GM21786 (cell line): ENCODE results near the gene MAP3K6.

ENCODE experiments used
- ATAC-seq: cut with Tn5 transposase; IDR thresholded peaks from one replicate; pipeline ENCODE4 v1.9.1; 2021; ENCODE audit not compliant: unreplicated experiment

MAP3K6 gene

DNA sequence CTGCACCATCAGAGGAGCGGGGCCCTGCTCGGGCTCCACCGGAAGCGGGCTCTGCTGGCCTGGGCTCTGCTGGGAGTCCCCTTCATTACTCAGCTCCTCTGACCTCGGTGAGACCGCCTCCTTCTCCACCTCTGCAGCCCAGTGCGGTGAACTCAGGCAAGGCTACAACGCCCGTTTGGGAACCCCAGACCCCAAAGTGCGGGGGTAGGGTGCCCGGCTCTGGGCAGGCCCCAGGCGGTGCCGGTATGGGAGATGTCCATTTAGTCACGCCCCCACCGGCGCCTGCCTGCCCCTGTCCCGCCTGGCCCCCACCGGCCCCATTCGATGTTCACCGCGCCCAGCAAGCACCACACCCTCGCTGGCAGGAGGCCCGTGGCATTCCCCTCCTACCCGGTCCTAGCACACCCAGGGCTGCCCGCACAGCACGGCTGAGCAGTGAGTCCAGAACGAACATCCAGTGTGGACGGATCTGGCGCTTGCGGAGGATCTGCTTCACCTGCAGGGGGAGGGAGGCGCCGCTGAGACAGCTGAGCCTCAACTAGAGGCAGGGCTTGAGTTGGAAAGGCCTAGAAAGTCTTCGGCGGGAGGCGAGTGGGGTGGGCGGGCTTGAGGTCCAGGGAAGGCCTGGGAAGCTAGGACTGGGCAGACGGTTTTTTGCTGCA lies 10.0 kb downstream of the MAP3K6 start:
- ATAC-seq: no peak

DNA sequence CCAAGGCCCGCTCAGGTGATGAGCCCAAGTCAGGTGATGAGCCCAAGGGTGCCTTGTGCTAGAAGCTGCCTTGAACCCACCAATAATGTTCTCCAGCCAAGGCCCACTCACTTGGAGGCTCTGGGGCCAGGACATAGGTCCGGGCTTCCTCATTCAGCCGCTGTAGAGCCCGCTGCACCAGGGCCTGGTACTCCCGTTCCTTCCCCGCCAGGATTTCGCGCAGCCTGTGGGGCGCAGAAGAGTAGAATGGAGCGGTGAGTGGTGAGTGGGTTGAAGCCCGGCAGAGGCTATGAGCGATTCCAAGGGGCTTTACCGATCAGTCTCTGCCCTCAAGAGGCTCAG lies 10.5 kb downstream of the MAP3K6 start:
- no peak for ATAC-seq

DNA sequence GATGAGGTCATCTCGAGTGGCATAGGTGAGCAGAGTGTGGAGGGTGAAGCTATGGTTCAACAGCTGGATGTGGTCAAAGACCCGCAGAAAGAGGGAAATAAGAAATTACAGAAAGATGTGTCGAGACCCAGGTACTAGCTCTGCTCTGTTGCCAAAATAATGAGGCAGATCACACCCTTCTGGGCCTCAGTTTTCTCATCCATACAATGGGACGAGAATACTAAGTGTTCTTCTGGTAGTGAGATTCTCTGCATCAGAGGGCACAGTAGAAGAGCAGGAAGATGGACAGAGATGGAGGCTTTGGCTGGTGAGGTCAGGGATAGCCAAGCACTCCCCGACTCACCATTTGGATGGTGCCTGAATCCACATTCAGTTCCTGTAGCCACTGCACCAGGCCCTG lies 11.1 kb downstream of the MAP3K6 start:
- no peak for ATAC-seq

DNA sequence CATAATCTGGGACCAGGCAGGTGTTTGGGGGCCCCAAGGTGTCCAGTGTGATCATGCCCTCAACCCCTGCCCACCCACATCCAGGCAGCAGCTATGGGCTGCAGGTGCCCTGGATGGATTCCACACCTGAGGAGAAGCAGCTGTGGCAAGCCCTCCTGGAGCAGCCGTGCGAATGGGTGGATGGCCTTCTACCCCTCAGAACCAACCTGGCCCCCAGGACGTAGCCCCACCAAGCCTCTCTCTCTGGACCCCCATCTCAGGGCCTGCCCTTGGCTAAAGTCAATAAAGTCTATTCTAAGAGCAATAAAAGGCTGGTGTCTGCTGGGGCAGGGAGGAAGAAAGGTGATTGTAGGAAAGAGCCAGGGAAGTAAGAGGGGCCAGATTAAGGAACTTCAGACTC lies 13.1 kb downstream of the MAP3K6 start:
- no peak for ATAC-seq

DNA sequence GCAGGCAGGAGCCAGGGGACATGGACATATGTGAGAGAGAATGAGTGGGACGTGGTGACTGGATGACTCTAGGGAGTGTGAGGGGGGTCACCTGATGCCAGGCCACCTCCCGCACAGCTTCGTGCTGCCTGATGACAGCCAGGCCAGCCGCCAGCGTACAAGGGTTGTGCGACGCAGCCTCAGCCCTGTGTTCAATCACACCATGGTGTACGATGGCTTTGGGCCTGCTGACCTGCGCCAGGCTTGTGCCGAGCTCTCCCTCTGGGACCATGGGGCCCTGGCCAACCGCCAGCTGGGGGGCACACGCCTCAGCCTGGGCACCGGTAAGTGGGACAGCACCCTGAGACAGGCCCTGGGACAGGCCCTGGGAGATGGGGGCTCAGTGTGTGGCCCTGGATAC lies 13.6 kb downstream of the MAP3K6 start:
- no peak for ATAC-seq

DNA sequence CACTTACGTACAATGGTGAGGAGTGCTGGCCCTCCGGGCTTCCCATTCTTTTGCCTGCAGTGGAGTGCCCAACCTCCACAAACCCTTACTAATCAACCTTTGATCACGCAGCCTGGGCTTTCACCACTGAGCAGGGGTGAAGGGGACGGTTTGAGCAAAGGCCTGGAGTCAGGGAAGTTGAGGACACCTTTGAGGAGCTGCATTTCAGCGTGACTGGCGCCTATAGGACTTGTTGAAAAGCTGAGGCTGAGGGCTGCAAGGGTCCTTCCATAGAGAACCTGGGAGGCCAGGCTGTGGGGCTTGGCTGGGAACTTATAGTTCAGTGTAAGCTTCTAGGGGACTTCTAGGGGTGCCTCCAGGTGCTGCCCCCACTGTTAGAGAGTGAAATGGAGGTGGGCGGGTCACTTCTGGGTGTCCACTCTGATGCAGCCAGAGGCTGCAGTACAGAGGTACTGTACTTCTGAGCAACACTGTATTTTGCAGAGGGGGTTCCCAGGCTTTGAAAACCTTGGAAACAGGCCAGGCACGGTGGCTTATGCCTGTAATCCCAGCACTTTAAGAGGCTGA lies 15.1 kb downstream of the MAP3K6 start:
- ATAC-seq: no peak

DNA sequence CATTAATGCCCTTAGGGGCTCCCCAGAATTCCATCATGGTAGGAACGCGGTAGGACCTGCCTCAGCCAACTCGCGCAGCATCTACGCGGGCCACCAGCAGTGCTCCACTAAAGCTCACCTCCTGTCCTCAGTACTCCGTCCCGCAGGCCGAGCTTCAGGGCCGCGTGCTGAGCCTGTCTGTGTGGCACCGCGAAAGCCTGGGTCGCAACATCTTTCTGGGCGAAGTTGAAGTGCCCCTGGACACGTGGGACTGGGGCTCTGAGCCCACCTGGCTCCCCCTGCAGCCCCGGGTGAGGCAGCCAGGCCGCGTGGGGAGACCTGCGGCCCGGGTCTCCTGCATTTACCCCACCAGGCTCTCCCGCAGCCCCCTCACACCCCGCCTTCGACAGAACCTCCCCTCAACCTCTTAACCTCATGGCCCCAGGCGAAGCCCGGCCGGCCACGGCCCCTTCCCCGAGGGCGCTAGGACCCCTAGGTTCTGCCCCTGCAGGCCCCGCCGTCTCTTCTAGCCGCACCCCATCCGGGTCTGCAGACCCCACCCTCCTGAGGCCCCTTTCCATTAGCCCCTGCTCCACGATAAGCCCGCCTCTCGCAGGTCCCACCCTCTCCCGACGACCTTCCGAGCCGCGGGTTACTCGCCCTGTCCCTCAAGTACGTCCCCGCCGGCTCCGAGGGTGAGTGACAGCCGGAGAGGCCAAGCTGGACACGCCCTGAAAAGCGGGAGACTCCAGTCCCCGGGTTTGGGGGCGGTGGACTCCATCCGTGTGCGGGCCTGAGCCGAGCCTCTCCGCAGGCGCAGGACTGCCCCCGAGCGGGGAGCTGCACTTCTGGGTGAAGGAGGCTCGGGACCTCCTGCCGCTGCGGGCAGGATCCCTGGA lies 15.9 kb downstream of the MAP3K6 start:
- no peak for ATAC-seq

DNA sequence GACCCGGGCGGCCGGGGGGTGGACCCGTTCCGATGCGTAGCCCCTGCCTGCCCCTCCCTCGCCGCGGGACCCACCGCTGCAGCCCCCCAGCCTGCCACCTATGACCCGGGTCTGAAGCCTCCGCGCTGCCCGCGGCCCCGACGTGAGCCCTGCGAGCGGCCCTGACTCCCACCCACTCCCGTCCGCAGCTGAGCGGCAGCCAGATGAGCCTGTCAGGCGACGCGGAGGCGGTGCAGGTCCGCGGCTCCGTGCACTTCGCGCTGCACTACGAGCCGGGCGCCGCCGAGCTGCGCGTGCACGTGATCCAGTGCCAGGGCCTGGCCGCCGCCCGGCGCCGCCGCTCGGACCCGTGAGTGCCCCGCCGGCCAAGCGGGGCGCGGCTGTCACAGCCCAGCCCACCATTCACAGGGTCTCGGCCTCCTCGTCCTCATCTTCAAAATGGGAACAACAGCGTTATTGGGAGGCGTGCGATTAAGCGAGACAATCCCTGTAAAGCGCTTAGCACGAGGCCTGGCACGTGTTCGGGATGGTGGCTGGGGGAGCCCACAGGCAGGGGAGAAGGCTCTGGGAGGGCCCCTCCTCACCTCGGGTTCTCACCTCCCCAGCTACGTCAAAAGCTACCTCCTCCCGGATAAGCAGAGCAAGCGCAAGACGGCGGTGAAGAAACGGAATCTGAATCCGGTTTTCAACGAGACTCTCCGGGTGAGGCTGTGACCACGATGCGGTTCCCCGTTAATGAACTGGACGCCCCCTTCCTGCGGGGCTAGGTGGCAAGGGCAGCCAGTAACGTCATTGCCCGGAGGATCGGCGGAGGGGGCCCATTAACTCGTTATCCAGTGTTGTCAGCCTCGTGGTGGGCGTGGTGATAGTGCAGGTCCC lies 16.7 kb downstream of the MAP3K6 start:
- no peak for ATAC-seq

DNA sequence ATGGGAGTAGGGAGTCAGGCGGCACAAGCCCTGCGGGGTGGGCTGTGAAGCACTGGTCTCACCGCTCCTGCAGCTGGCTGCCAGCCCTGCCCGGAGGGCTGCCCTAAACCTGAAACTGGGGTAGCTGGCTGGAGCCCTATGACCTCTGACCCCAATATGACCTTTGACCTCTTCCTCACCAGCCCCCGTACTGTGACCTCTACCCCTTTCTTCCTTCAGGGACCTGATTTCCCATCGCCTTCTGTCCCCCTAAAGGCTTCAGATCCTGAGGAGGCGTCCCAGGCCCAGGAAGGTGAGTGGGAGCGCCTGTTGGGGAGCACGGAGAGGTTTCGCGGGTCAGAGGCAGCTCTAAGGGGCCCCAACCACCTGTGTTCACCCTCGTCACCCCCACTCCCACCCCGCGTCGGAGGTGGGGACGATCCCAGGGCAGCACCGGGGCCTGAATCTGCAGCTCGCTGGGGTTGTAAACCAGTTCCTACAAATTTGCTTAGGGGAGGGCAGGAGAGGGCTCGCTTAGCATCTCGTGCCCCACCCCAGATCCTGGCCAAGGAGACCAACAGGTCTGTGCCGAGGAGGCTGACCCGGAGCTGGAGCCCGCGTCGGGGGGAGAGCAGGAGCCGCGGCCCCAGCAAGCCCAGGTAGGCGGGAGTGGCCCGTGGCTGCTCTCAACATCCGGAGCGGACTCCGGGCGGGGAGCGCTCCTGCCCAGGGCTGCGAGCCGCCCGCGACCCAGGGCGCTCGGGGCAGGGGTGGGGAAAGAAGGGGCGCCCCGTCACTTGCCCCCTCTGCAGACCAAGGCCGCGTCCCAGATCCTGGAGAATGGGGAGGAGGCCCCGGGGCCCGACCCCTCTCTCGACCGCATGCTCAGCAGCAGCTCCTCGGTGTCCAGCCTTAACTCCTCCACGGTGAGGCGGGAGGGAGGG lies 17.6 kb downstream of the MAP3K6 start:
- ATAC-seq: no peak

DNA sequence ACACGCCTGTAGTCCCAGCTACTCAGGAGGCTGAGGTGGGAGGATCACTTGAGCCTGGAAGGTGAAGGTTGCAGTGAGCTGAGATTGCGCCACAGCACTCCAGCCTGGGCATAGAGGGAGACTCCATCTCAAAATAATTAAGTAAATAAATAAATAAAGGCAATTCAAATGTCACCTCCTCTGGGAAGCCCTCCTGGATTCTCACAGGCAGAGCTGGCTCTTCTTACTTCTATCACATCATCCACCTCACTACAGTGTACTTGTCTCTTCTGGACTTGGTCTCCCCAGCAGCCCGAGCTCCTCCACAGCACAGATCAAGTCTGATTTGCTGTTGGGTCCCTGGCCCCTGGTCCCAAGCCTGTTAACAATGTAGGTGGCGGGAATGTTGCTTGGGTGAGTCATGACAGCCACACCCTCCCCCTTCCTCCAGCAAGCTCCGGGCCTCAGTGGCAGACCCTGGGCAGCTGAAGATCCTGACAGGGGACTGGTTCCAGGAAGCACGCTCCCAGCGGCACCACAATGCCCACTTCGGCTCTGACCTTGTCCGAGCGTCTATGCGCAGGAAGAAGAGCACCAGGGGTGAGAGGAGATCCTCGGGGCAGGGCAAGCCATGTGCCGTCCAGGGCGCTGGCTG lies 19.7 kb downstream of the MAP3K6 start:
- no peak for ATAC-seq

DNA sequence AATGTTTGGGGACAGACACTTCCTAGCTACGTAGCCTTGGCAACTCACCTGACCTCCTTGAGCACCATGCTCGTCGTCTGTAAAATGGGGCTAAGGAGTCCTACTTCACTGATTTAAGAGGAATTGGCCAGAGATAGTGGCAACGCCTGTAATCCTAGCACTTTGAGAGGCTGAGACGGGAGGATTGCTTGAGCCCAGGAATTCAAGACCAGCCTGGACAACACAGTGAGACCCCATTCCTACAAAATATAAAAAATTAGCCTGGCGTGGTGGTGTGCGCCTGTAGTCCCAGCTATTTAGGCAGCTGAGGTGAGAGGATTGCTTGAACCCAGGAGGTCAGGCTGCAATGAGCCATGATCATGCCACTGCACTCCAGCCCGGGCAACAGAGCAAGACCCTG lies 20.4 kb downstream of the MAP3K6 start:
- no peak for ATAC-seq

DNA sequence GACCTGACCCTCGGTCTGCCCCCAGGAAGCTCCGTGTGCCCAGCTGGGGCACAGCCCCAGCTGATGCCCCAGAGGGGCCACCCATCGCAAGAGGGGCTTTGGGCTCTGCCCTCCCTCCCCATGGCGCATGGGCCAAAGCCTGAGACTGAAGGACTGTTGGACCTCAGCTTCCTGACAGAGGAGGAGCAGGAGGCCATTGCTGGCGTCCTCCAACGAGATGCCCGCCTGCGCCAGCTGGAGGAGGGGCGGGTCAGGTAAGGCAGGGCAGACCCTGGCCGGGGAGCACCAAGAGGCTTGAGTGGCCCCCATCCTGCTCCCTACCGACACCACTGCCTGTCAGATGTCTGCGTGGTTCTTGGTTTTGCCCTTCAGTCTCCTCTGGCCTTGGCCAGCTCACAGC lies 21.5 kb downstream of the MAP3K6 start:
- no peak for ATAC-seq

DNA sequence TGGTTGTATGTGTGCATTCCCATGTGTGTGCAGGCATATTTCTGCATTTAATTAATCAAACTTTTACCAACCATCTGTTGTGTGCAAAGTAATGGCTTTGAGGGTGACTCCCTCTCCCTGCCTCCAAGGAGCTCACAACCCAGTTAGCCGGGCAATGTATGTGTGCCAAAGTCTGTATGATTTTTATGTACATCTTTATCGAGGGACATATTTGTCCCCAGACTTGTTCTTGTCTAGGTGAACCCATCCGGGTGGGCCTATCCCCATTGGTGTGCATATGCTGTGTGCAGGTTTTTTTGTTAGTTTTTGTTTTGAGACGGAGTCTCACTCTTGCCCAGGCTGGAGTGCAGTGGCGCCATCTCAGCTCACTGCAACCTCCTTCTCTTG lies 23.1 kb downstream of the MAP3K6 start:
- ATAC-seq: no peak

DNA sequence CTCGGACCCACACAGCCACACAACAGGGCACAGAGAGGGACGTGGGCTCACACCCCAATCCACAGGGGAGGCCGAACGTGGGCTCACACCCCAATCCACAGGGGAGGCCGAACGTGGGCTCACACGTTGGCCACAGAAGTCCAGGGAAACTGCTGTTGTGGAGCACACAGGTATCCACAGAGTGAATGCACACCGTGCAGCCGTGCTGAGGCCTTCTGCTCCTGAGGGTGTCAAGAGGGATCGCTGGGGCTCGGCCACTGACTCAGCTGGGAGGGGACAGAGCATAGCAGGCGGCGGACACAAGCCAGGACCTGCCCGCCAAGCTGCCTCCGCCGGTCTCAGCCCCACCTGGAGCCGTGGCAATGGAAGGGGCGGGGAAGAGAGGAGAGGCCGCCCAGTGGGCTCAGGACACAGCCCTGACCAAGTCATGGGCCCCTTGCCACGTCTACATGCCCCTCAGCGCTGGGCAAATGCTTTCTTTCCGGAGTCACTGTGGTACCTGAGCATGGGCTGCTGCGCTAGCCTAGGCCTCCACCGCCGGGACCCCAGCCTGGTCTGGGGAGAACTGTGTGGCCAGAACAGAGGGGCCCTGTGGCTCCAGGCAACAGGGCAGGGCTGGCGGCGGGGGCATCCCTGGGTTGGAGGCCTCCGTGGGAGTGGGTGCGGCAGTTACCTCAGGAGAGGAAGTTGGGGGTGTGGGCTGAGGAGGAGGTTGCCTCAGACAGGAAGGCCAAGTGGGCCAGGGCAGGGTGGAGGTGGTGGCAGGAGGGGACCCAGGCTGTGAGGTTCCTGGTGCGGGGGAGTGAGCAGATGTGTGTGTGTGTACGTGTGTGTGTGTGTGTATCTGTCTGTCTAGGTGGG lies 23.8 kb downstream of the MAP3K6 start:
- ATAC-seq: no peak

DNA sequence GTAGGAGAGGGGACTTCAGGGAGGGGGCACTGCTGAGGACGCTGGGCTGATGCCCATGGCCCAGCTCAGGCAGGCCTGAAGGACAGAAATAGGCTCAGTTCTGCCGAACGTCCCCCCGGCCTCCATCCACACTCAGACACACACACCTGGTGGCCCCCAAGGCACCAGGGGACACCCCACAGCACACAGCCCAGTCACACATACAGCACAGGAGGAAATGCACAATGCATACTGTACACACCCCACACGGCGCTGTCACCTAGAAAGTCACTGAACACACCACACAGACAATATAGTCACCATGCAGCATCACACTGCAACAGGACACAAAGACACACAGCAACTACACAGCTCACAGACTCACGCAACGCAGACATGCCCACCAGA lies 24.4 kb downstream of the MAP3K6 start:
- no peak for ATAC-seq

DNA sequence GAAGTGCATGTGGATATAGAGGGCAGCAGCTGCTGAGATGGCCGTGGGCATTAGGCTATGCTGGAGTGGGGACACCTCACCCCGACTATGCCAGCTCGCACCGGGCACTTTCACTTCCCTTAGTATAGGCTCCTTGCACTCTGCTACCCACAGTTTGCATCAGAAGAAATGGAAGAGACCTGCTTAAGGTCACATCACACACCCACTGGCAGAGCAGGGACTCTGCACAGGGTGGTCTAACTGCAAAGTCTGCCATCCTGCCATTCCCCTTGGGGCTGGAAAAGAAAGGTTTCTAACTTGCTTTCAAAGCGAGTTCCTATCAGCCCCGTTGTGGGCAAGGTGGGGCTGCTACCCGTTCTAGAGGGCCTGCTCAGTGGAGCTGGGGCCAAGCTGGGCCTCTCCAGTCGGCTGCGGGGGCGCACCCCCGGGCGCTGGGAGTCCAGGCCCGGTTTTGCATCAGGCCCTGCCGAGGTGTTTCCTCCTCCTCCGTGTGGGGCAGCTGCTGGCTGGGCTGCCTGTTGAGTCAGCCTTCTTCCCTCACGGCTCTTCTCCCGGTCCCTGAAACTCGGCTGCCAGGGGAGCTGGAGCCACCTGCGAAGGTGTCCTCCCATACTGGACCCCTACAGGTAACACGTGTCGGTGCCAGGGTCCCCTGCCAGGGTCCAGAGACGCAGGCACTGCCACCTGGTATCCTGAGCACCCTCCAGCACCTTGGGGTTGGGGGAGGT lies 25.1 kb downstream of the MAP3K6 start, which contains the start of gene SYTL1:
TSS of gene SYTL1 (plus strand) at position 498 of the 728 bp plus-strand sequence. CDS start 3,313 bp downstream, outside the sequence.
- ATAC-seq: peak; percentile 59

DNA sequence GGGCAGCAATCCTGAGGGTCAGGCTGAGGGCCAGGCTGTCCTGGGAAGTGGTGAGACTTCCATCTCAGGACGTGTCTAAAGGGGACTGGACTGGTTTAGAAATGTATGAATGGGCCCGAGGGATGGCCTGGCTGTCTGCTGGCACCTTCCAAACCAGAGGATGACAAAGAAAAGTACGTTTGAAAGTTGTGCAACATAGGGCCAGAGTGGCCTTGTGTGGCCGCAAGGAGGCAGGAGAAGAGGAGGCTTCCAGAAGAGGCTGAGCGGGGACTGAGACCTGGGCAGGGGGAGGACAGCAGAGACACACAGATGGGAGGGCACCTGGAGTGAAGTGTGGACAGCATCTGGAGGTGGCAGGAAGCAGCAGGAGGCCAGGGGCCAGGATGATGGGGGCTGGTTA lies 27.5 kb downstream of the MAP3K6 start:
- ATAC-seq: no peak

DNA sequence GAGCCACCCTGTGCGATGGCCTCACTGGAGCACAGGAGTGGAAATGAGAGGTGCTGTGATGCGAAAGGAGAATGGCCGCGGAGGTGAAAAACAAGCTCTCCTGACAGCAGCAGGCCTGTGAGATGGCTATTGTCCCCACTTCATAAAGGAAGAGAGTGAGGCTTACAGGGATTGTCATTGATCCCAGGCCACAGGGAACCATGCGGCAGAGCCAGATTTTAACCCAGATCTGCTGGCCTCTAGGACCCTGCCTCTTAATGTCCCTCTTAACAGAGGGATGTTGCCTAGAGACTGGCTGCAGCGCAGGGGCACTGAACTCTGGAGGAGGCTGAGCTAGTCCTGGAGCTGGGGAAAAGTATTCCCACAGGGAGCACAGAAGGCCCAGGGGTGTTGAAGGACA lies 28.0 kb downstream of the MAP3K6 start:
- ATAC-seq: no peak
